ENCODE measurements around the gene ZFP36. TPM values are rescaled to one million over a fixed set of nuclear protein-coding genes. Genes with fewer than 3 reads are reported as not detected.

The ZFP36 gene
- total RNA-seq, 6 experiments from 2014 or later: 30.9 to 81.6 (median 68.5) TPM

- H3K36me3 Mint-ChIP-seq (ENCODE audit: low read depth): peaks cover 9% of the 10 kb centered on the region
- TF ChIP-seq CTCF (IDR thresholded peaks at IDR 0.05): no peak
- H3K4me3 Mint-ChIP-seq: no peak overlapping the region
- H3K27me3 Mint-ChIP-seq (ENCODE audit: insufficient read depth): peaks cover 10% of the 10 kb centered on the region
- no peaks in the 10 kb centered on the region for H3K9me3 Mint-ChIP-seq
- peaks cover 15% of the 10 kb centered on the region for H3K4me1 Mint-ChIP-seq (ENCODE audit: low read depth)
- H3K27ac Mint-ChIP-seq: no peak overlapping the region
- no peak for DNase-seq
Observed at GRCh38 chr19:39424934-39425333, 18.3 kb downstream of the ZFP36 start.

- peaks cover 14% of the 10 kb centered on the region for H3K27me3 Mint-ChIP-seq (ENCODE audit: insufficient read depth)
- no peak for TF ChIP-seq CTCF (IDR thresholded peaks at IDR 0.05)
- peaks cover 9% of the 10 kb centered on the region for H3K36me3 Mint-ChIP-seq (ENCODE audit: low read depth)
- H3K27ac Mint-ChIP-seq: no peak overlapping the region
- no peak for DNase-seq
- H3K4me3 Mint-ChIP-seq: no peak overlapping the region
- H3K4me1 Mint-ChIP-seq (ENCODE audit: low read depth): peaks cover 21% of the 10 kb centered on the region
- no peaks in the 10 kb centered on the region for H3K9me3 Mint-ChIP-seq
Observed at GRCh38 chr19:39425744-39426143, 19.1 kb downstream of the ZFP36 start.

- H3K36me3 Mint-ChIP-seq (ENCODE audit: low read depth): peaks cover 9% of the 10 kb centered on the region
- peaks cover 14% of the 10 kb centered on the region for H3K27me3 Mint-ChIP-seq (ENCODE audit: insufficient read depth)
- H3K4me1 Mint-ChIP-seq (ENCODE audit: low read depth): peaks cover 25% of the 10 kb centered on the region
- no peak for TF ChIP-seq CTCF (IDR thresholded peaks at IDR 0.05)
- no peak for DNase-seq
- H3K4me3 Mint-ChIP-seq: no peak overlapping the region
- no peaks in the 10 kb centered on the region for H3K9me3 Mint-ChIP-seq
- H3K27ac Mint-ChIP-seq: no peak overlapping the region
Observed at GRCh38 chr19:39426170-39426569, 19.5 kb downstream of the ZFP36 start.

GRCh38 chr19:39427707-39428106 lies 21.1 kb downstream of the ZFP36 start:
- peaks cover 25% of the 10 kb centered on the region for H3K4me1 Mint-ChIP-seq (ENCODE audit: low read depth)
- no peak for DNase-seq
- H3K4me3 Mint-ChIP-seq: no peak overlapping the region
- peaks cover 13% of the 10 kb centered on the region for H3K36me3 Mint-ChIP-seq (ENCODE audit: low read depth)
- no peak for TF ChIP-seq CTCF (IDR thresholded peaks at IDR 0.05)
- H3K27ac Mint-ChIP-seq: peak overlapping the region; percentile 93
- H3K27me3 Mint-ChIP-seq (ENCODE audit: insufficient read depth): peaks cover 14% of the 10 kb centered on the region
- no peaks in the 10 kb centered on the region for H3K9me3 Mint-ChIP-seq

GRCh38 chr19:39428283-39429112 lies 21.9 kb downstream of the ZFP36 start:
- H3K27me3 Mint-ChIP-seq (ENCODE audit: insufficient read depth): peaks cover 14% of the 10 kb centered on the region
- peak overlapping the region; percentile 93 for H3K27ac Mint-ChIP-seq
- H3K36me3 Mint-ChIP-seq (ENCODE audit: low read depth): peaks cover 21% of the 10 kb centered on the region
- H3K4me1 Mint-ChIP-seq (ENCODE audit: low read depth): peaks cover 32% of the 10 kb centered on the region
- peak; percentile 67 for DNase-seq
- peak overlapping the region; percentile 63 for H3K4me3 Mint-ChIP-seq
- no peaks in the 10 kb centered on the region for H3K9me3 Mint-ChIP-seq
- TF ChIP-seq CTCF (IDR thresholded peaks at IDR 0.05): peak; percentile 13; the same call in 1 of the 2 replicates

Data from HFFc6 (cell line).